GM12878 (cell line): Measurements from ENCODE around the gene SIK1. TPM values are rescaled to one million over a fixed set of nuclear protein-coding genes. Genes with fewer than 3 reads are reported as not detected.
A peak's percentile ranks its signal among the peaks of the same experiment; 100 is the strongest.
"Not testable (repeated sequence)": the region's sequence is repeated elsewhere in the genome, so short reads cannot be mapped to it uniquely, and the experiment has no call there.

Source experiments
- ATAC-seq: fragments of 200-7000 bp; cut with Tn5 transposase; 3 replicates; pipeline ENCODE4 v1.9.1; 2020; ENCODE audit warnings: mild to moderate bottlenecking, moderate library complexity
- BruUV-seq: library from RNA; stranded (reverse); fragments of 400-500 nt; replicated peaks from 2 replicates; lab custom pipeline; 2021; lab: Mats Ljungman, UMichigan
- CTCF ChIA-PET: fragments of 300-600 bp; sonication (Branson Sonifier 250); formaldehyde crosslinking; extraction: SDS; loops from one replicate; lab custom pipeline; 2021; ENCODE audit warnings: inconsistent platforms; lab: Yijun Ruan, JAX
- POLR2A ChIA-PET: fragments of 350-600 bp; formaldehyde crosslinking; extraction: SDS; loops from one replicate; lab custom pipeline; 2021; ENCODE audit warnings: inconsistent platforms; lab: Charles Lee
- RAD21 ChIA-PET: fragments of 300-600 bp; sonication (Branson Sonifier 250); formaldehyde crosslinking; loops from one replicate; lab custom pipeline; 2023; ENCODE audit warnings: antibody characterized with exemption; ENCODE audit not compliant: unreplicated experiment; lab: Charles Lee
- SMC1A ChIA-PET: fragments of 300-600 bp; sonication (Branson Sonifier 250); formaldehyde crosslinking; loops from one replicate; lab custom pipeline; 2023; ENCODE audit not compliant: unreplicated experiment, uncharacterized antibody; lab: Charles Lee
- DNase-seq: peaks from one replicate; pipeline ENCODE4 v3.0.0-alpha.2; 2011; ENCODE audit warnings: low read depth, low spot score
- FAIRE-seq: peaks from 3 replicates; lab custom pipeline; 2011; peaks lifted over from hg19 to GRCh38; lab: Jason Lieb, UNC
- H2AFZ ChIP-seq: 2 replicates; pipeline ENCODE4 v1.6.0; 2011; ENCODE audit warnings: low read depth, low read length, control low read depth; ENCODE audit not compliant: control insufficient read depth
- H3K27ac ChIP-seq: 2 replicates; pipeline ENCODE4 v1.5.1; 2011; ENCODE audit warnings: control low read depth; ENCODE audit not compliant: control insufficient read depth, insufficient read depth
- H3K27me3 ChIP-seq, 2 experiments: replicated peaks in 1 of 2; 2 replicates each; pipeline versions ENCODE4 v1.6.0 to v1.6.1; 2011; ENCODE audit warnings: low read length in 1 of 2; ENCODE audit not compliant: control insufficient read depth in 2 of 2, insufficient read depth in 2 of 2
- H3K36me3 ChIP-seq, 2 experiments: 2 replicates each; pipeline ENCODE4 v1.5.1; 2011; ENCODE audit warnings: low read length in 1 of 2; ENCODE audit not compliant: control insufficient read depth in 2 of 2, insufficient read depth in 2 of 2
- H3K4me1 ChIP-seq: 2 replicates; pipeline ENCODE4 v1.6.1; 2011; ENCODE audit warnings: mild to moderate bottlenecking, low read length, moderate library complexity, mixed read lengths; ENCODE audit not compliant: control insufficient read depth, insufficient read depth
- H3K4me2 ChIP-seq: 2 replicates; pipeline ENCODE4 v1.6.0; 2011; ENCODE audit warnings: control low read depth; ENCODE audit not compliant: control insufficient read depth, insufficient read depth
- H3K4me3 ChIP-seq: fragments of 200-600 bp; sonication (generic); 2 replicates; pipeline ENCODE4 v1.5.1; 2016
- H3K79me2 ChIP-seq: 2 replicates; pipeline ENCODE4 v1.6.0; 2011; ENCODE audit warnings: low read length; ENCODE audit not compliant: control insufficient read depth, insufficient read depth
- H3K9ac ChIP-seq: 2 replicates; pipeline ENCODE4 v1.8.0; 2011; ENCODE audit warnings: low read length, control low read depth, mixed read lengths; ENCODE audit not compliant: control insufficient read depth, insufficient read depth
- H3K9me3 ChIP-seq: replicated peaks from 3 replicates; pipeline ENCODE4 v1.5.1; 2011; ENCODE audit warnings: mild to moderate bottlenecking, low read length; ENCODE audit not compliant: control insufficient read depth, insufficient read depth
- H4K20me1 ChIP-seq: 2 replicates; pipeline ENCODE4 v1.6.0; 2011; ENCODE audit not compliant: control insufficient read depth, insufficient read depth
- WGBS: methylation state at CpG from one replicate; pipeline ENCODE4 v1.1.6; 2016; ENCODE audit warnings: low lambda C conversion rate; ENCODE audit not compliant: insufficient replicate concordance, insufficient coverage; ENCODE audit errors: missing lambda C conversion rate; 5-methylcytosine and 5-hydroxymethylcytosine counted together
- in situ Hi-C: fragments of 300-500 bp; cut with MboI; formaldehyde crosslinking; loops from 9 replicates; pipeline ENCODE4 v1.14.3; 2018; ENCODE audit warnings: mixed read lengths
- intact Hi-C: fragments of 100-400 bp; cut with micrococcal nuclease; formaldehyde crosslinking; loops from one replicate; pipeline ENCODE4 v1.14.2; 2022; ENCODE audit not compliant: unreplicated experiment
- polyA plus RNA-seq, 11 experiments: library from polyadenylated mRNA; depleted of rRNA in 4 of 11; unstranded in 6 of 11; stranded (reverse) in 5 of 11; fragments of >200 nt; fragmentation: Nextera tagmentation in 4 of 11; fragmentation: Illumina TruSeq in 1 of 11; extraction: Ambion mirVana in 4 of 11; extraction: Trizol in 1 of 11; gene quantifications; 1 replicate in 1 of 11; 2 replicates in 10 of 11; pipeline versions ENCODE4 v1.2.1 to v1.2.3, GENCODE V29; 2011 to 2016; ENCODE audit warnings: inconsistent platforms in 2 of 11, missing spikeins in 2 of 11, low read depth in 1 of 11
- total RNA-seq, 4 experiments: library from RNA; depleted of rRNA in 3 of 4; stranded (reverse); fragments of >200 nt in 3 of 4; fragmentation: Illumina TruSeq in 1 of 4; extraction: Trizol in 1 of 4; gene quantifications; 2 replicates each; pipeline versions ENCODE4 v1.2.1 to v1.2.3, GENCODE V29; 2013 to 2021

Gene SIK1
- total and polyA plus RNA-seq, 10 of the 15 experiments (the other 5 are each of a cell fraction or from before 2014, with no cell fraction given) = 0.03 to 7.3 (median 2.1) TPM; not detected in 2

DNA sequence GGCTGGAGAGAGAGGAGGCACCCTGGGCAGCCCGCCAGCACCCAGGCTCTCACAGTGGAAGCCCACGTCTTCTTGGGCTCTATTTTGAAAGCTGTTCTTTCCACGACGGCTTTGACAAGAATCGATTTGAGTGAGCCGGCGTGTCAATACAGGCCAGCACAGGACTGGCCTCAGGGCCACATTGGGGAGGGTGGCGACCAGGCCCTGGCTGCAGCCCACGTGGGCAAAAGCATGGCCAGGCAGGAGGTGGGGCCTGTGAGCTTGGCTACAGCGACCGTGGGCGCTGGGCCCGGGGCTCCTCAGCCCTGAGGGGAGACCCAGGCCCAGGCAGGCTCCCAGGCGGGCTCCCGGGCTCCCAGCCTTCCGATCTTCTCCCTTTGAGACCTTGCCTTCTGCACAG is 23.4 kb upstream of the SIK1 start:
- ATAC-seq, H3K36me3 ChIP-seq, POLR2A ChIA-PET, H3K79me2 ChIP-seq, FAIRE-seq, H3K4me3 ChIP-seq, BruUV-seq, H2AFZ ChIP-seq, H3K9me3 ChIP-seq, in situ Hi-C loops, H3K4me1 ChIP-seq, H3K27ac ChIP-seq, intact Hi-C loops, H3K4me2 ChIP-seq, H3K27me3 ChIP-seq, CTCF ChIA-PET, H3K9ac ChIP-seq, RAD21 ChIA-PET, DNase-seq, SMC1A ChIA-PET, H4K20me1 ChIP-seq: not testable (repeated sequence)
- no CpG with 5 or more reads among the region's 16 CpGs for WGBS

DNA sequence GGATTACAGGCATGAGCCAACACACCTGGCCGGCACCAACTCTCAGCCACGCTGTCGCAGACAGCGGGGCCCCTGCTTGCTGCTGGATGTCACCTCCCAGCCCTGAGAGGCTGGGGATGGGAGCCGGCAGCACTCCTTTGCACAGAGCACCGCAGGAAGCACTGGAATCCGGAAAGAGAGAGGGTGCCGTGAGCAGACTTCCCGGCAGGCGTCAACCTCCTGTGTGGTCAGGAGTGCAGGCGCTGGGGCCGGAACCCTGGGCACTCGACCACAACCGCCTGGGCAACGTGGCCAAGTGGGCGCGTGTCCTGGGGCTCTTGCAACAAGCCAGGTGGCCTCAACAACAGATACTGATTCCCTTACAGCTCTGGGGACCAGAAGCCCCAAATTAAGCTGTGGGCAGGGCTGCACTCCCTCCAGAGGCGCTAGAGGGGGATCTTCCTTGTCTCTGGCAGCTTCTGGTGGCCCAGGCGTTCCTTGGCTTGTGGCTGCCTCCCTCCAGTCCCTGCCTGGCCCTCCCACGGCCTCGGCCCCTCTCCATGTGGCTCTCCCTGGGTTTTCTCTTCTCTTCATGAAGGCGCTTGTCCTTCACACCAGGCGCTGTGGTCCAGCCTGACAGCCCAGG is 20.5 kb upstream of the SIK1 start:
- DNase-seq, BruUV-seq, H3K9me3 ChIP-seq, H3K79me2 ChIP-seq, H3K9ac ChIP-seq, RAD21 ChIA-PET, H2AFZ ChIP-seq, H3K27me3 ChIP-seq, H3K27ac ChIP-seq, H3K4me2 ChIP-seq, H3K4me3 ChIP-seq, POLR2A ChIA-PET, H4K20me1 ChIP-seq, H3K36me3 ChIP-seq, SMC1A ChIA-PET, CTCF ChIA-PET, intact Hi-C loops, in situ Hi-C loops, FAIRE-seq, H3K4me1 ChIP-seq: not testable (repeated sequence)
- WGBS = no CpG with 5 or more reads among the region's 23 CpGs
- peak; percentile 62 for ATAC-seq

DNA sequence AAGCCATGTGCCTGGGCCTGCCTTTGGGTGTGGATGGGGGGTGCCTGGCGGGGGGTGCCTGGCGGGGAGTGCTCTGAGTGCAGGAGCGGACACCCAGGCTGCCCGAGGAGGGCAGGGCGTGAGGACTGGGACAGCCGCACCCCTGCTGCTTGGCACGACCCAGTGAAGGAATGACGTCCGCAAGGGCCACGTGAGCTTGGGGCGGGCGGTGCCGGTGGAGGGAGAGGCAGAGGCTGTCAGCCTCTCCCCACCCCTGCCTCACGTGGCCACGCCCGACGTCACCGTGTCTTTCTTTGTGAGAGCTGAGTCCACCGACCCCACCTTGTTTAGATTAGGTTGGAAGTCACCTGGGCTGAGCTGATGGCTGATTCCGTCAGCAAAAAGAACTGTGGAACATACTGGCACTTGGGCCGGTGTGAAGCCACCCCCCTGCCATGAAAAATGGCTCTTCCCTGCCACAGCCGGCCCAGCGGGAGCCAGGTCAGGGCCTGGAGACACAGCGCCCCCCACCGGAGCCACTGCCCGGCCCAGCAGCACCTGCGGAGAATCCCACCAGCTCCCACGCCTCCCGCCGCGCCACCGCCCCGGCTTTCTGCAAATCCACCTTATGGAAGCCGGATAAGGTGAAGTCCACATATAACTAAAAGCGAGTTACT is 19.5 kb upstream of the SIK1 start:
- H3K4me1 ChIP-seq, FAIRE-seq, H3K36me3 ChIP-seq, BruUV-seq, ATAC-seq, SMC1A ChIA-PET, intact Hi-C loops, H3K9ac ChIP-seq, H3K4me2 ChIP-seq, DNase-seq, RAD21 ChIA-PET, H4K20me1 ChIP-seq, POLR2A ChIA-PET, H3K9me3 ChIP-seq, H2AFZ ChIP-seq, H3K27ac ChIP-seq, H3K79me2 ChIP-seq, in situ Hi-C loops, H3K4me3 ChIP-seq, H3K27me3 ChIP-seq, CTCF ChIA-PET: not testable (repeated sequence)
- no CpG with 5 or more reads among the region's 35 CpGs for WGBS

DNA sequence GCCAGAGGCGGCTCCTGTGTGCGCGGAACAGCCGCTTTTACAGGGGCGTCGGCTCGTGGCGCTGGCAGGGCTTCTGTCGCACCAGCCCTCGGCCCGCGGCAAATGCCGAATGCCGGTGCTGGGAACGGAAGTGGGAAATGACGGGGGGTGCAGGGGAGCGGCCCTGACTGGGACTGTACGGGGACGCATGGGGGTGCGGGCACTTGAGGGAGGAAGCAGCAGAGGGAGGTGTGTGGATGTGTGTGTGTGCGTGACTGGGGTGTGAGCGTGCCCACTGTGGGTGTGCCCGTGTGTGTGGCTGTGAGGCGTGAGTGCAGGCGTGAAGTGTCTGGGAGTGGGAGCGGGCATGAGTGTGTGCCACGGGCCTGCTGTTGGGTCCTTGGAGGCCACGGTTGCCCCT is 17.6 kb upstream of the SIK1 start:
- H3K4me2 ChIP-seq, BruUV-seq, in situ Hi-C loops, H3K4me1 ChIP-seq, H3K27me3 ChIP-seq, DNase-seq, H2AFZ ChIP-seq, H3K36me3 ChIP-seq, FAIRE-seq, H3K79me2 ChIP-seq, RAD21 ChIA-PET, SMC1A ChIA-PET, H4K20me1 ChIP-seq, ATAC-seq, intact Hi-C loops, H3K27ac ChIP-seq, H3K9ac ChIP-seq, H3K4me3 ChIP-seq, CTCF ChIA-PET, H3K9me3 ChIP-seq, POLR2A ChIA-PET: not testable (repeated sequence)
- no CpG with 5 or more reads among the region's 28 CpGs for WGBS
